GM12878 (cell line): ENCODE measurements around the gene SSR1.

Experiments
- ATF2 ChIP-seq: IDR thresholded peaks from 2 replicates; pipeline ENCODE4 v1.6.1; 2012; ENCODE audit warnings: low read length, inconsistent platforms
- CTCF ChIP-seq, 3 experiments: IDR thresholded peaks in 2 of 3; conservative IDR thresholded peaks in 1 of 3; 2 replicates each; pipeline ENCODE4 v1.5.1; 2011; ENCODE audit warnings: low read depth in 3 of 3, low read length in 3 of 3, mild to moderate bottlenecking in 3 of 3, control low read depth in 2 of 3, moderate library complexity in 2 of 3, inconsistent platforms in 1 of 3, mixed read lengths in 1 of 3; ENCODE audit not compliant: control insufficient read depth in 2 of 3, insufficient read depth in 1 of 3; ENCODE audit errors: extremely low read depth in 1 of 3

GRCh38 chr6:7246401-7247178 is 66.4 kb downstream of the SSR1 start:
- TF ChIP-seq CTCF (IDR thresholded peaks at IDR 0.05 in 2 of 3, conservative IDR thresholded peaks at IDR 0.05 in 1 of 3; ENCODE audit: control insufficient read depth in 2 of 3, extremely low read depth in 1 of 3, insufficient read depth in 1 of 3, low read depth in 3 of 3, low read length in 3 of 3) (no peak), ATF2 (no peak)
